ENCODE results near the gene ADCY1. TPM values are rescaled to one million over a fixed set of nuclear protein-coding genes. Genes with fewer than 3 reads are reported as not detected.

ADCY1 gene
- total and polyA plus RNA-seq, 5 experiments from 2014 or later, result 0.02 to 0.04 TPM; not detected in 3

DNA sequence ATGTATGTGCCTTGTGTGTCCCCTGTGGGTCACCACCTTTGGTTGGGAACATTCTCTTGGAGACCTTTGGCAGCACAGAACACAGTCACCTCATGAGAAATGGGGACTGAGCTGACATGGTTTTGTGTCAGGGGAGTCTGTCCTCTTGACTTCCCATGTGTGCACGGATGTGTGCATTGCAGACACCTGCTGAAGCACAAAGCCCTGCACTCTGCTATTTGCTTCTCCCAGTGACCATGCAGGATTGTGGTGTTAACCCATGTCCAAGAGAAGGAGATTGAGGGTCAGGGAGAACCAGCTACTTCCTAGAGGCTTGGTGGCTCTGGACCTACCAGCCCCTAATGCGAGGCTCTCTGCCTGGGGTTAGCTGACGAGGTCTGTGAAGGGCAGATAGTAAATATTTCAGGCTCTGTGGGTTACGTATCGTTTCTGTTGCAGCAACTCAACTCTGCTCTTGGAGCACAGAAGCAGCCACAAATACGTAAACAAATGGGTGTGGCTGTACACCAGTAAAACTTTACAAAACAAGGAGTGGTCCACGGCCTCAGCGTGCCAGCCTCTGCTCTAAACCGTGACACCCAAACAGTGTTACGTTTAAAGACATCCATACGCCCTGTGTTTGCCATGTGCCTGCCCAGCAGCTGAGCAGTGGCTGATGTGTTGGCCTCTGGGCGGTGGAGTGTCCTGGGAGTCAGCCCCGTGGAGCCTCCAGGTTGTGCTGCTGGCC lies 51.7 kb downstream of the ADCY1 start:
- H3K4me1 Mint-ChIP-seq, result peaks cover 0 to 3% (median 0%) of the 10 kb centered on the region in 4 donors
- peaks cover 0 to 24% (median 3%) of the 10 kb centered on the region in 5 donors for H3K27me3 Mint-ChIP-seq
- H3K27ac Mint-ChIP-seq, result no peak overlapping the region
- no peaks in the 10 kb centered on the region for H3K36me3 Mint-ChIP-seq
- no peak overlapping the region for H3K4me3 Mint-ChIP-seq
- DNase-seq (no peak), ATAC-seq (no peak)
- peaks cover 0 to 20% (median 3%) of the 10 kb centered on the region in 9 donors for H3K9me3 Mint-ChIP-seq
- POLR2A ChIA-PET, result no interaction called here

DNA sequence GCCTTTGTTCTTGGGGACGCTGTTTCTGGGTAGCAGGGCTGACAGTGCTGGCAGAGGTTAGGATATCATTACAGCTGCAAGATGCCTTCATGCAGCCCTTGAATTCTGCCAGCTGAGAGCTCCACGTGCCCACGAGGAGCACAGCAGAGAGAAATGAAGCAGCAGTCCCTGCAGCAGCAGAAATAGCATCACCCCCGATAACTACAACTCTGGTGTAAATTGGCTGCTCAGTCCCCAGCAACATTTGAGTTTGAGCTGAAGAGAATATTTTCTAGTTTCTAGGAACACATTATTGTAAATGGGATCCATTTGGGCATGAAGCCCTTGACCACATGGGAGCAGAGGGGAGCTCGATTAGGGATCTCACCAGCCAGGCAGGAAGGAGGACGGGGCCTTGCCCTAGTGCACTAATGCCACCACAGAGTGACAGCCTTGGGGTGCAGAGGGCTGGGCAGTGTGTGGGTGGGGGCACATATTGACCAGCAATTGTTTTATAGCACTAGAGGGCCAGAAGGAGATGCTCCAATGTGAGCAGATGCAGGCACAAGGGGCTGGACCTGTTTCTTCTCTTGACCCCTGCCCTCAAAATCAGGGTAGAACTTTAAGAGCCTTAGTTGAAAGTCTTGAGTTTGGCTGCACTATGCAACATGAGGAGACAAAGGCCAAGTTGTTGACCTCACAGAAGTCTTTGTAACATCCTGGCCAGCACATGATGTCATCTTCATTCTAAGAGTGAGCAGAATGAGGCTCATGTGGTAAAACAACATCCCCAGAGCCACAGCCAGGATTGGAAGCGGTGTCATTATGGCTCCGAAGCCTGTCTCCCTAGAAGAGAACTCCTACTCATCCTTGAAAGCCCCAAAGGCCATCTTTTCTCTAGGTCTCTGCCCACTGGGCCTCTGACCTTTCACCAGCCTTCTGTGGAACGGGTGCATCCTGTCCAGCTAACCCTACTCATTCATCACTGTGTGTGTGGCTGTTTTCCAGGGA lies 52.6 kb downstream of the ADCY1 start:
- POLR2A ChIA-PET, result no interaction called here
- no peak for ATAC-seq
- peaks cover 0 to 3% (median 0%) of the 10 kb centered on the region in 4 donors for H3K4me1 Mint-ChIP-seq

DNA sequence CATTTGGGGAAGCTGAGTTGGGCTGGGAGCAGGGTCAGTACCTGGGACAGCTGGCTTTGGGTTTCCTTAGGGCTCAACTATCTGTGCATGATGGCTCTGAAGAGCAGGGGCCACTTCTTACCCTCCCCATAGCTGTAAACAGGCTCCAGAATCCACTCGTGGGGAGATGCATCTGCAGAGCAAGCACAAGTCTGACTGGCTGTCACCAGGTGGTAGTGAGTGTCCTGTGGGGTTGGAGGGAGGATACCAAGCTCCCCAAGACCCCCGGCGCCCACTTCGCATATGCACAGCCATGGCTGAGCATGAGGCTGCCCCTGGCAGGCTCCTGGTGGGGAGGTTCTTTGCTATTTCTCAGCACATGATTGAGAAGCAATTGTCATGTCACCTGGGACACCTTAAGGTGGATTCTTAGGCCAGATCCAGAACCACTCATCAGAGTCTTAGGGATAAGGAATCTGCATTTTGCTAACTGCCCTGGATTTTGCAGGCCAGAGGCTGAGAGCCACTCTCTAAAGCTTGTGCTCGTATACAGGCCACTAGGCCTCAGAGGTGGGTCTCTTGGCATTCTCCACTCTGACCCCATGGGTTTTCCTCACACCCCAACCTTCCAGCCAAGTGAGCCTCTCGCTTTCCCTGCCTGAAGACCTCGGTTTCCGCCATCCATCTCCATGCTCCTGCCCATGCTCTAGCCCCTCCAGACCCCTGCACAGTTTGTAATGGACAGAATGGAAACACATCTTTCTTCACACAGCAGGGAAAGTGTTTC lies 53.7 kb downstream of the ADCY1 start:
- H3K27me3 Mint-ChIP-seq, result peaks cover 0 to 24% (median 3%) of the 10 kb centered on the region in 5 donors
- H3K4me3 Mint-ChIP-seq, result no peak overlapping the region
- no peak for DNase-seq
- H3K36me3 Mint-ChIP-seq, result no peaks in the 10 kb centered on the region
- H3K4me1 Mint-ChIP-seq, result peaks cover 0 to 3% (median 0%) of the 10 kb centered on the region in 4 donors
- no peak for ATAC-seq
- POLR2A ChIA-PET, result no interaction called here
- H3K9me3 Mint-ChIP-seq, result peaks cover 0 to 12% (median 2%) of the 10 kb centered on the region in 9 donors
- no peak overlapping the region for H3K27ac Mint-ChIP-seq

More for the DNA sequence above, 52.6 kb downstream of the ADCY1 start:
- Mint-ChIP-seq H3K27me3 (peaks cover 0 to 24% (median 3%) of the 10 kb centered on the region in 5 donors), H3K36me3 (no peaks in the 10 kb centered on the region), H3K4me3 (no peak overlapping the region), H3K27ac (no peak overlapping the region), H3K9me3 (peaks cover 0 to 14% (median 2%) of the 10 kb centered on the region in 9 donors)
- DNase-seq, result no peak

DNA sequence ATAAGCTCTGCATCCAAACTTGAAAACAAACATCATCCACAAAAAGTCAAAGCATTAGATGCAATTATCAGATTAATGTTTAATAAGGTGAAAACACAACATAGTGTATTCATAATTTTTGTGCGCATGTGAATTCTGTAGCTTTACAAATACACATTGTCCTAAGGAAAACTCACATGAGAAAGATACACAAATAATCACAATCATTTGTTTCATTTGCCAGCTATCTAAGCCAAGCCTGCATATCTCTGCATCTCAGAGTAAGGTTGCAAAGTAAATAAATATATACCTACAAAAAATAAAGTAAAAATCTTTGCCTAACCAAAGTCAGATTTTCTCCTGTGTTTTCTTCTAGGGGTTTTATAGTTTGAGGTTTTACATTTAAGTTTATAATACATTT lies 57.4 kb downstream of the ADCY1 start:
- no peaks in the 10 kb centered on the region for H3K4me1 Mint-ChIP-seq
- H3K9me3 Mint-ChIP-seq, result peaks cover 0 to 12% (median 2%) of the 10 kb centered on the region in 9 donors
- peaks cover 0 to 1% (median 0%) of the 10 kb centered on the region in 5 donors for H3K27me3 Mint-ChIP-seq
- DNase-seq (no peak), ATAC-seq (no peak)
- no peaks in the 10 kb centered on the region for H3K36me3 Mint-ChIP-seq
- H3K27ac Mint-ChIP-seq, result no peak overlapping the region
- POLR2A ChIA-PET, result no interaction called here
- no peak overlapping the region for H3K4me3 Mint-ChIP-seq

DNA sequence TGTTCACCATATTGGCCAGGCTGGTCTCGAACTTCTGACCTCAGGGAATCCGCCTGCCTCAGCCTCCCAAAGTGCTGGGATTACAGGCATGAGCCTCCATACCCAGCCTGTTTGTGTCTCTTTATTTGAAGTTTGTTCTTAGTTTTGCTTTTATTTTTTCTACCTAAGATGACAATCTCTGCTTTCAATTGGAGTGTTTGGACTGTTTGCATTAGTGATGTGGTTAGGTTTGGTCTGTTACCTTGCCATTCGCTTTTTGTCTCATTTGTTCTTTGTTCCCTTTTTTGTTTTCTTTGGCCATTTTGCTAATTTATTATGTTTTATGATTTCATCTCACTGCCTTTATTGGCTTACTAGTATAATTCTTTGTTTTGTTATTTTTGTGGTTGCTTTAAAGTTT lies 62.6 kb downstream of the ADCY1 start:
- H3K27ac Mint-ChIP-seq, result no peak overlapping the region
- POLR2A ChIA-PET, result no interaction called here
- no peak for ATAC-seq
- no peaks in the 10 kb centered on the region for H3K4me1 Mint-ChIP-seq
- H3K36me3 Mint-ChIP-seq, result no peaks in the 10 kb centered on the region
- peaks cover 4 to 10% (median 5%) of the 10 kb centered on the region in 5 donors for H3K27me3 Mint-ChIP-seq
- H3K4me3 Mint-ChIP-seq, result no peak overlapping the region
- DNase-seq, result no peak
- no peaks in the 10 kb centered on the region for H3K9me3 Mint-ChIP-seq

DNA sequence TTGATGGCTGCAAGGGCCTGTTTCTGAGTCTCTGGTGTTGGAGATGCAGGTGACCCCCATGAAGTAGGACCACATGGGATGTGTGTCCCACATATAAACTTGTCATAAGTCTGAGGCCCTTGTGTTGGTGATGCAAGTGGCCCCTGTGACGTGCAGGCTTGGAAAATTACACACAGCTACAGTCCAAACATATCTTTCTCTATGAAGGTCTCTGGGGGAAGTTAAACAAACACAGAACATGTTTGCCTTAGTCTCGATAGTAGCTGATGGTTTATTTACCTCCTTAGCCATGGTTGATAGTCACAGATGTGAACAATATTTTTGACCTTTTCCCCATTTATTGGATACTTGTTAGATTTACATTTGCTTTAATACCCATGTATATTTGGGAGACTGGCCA lies 64.7 kb downstream of the ADCY1 start:
- H3K27ac Mint-ChIP-seq, result no peak overlapping the region
- POLR2A ChIA-PET, result no interaction called here
- H3K4me1 Mint-ChIP-seq, result no peaks in the 10 kb centered on the region
- DNase-seq (no peak), ATAC-seq (no peak)
- H3K36me3 Mint-ChIP-seq, result no peaks in the 10 kb centered on the region
- peaks cover 4 to 13% (median 7%) of the 10 kb centered on the region in 5 donors for H3K27me3 Mint-ChIP-seq
- no peaks in the 10 kb centered on the region for H3K9me3 Mint-ChIP-seq
- H3K4me3 Mint-ChIP-seq, result no peak overlapping the region

DNA sequence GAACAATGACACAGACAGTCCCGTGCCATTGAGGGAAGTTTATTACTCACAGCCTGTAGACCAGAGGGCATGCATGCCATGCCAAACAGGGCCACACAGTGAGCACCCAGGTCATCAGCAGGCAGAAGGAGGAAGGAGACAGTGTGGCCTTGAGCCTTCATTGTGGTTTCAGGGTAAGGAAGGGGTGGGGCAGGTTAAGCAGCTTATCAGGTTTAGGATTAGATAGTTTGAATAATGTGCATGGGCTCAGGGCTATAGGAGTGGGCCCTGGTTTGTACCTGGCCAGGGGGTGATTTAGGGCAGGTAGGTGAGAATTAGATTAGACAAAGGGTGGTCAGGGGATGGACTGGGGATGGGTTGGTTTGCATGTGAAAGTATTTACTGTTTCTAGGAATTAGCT lies 67.9 kb downstream of the ADCY1 start:
- Mint-ChIP-seq H3K27ac (no peak overlapping the region), H3K4me3 (peak overlapping the region in 1 of 10 donors; percentile 56), H3K27me3 (peaks cover 4 to 20% (median 7%) of the 10 kb centered on the region in 5 donors), H3K4me1 (no peaks in the 10 kb centered on the region), H3K9me3 (no peaks in the 10 kb centered on the region), H3K36me3 (no peaks in the 10 kb centered on the region)
- no peak for DNase-seq
- POLR2A ChIA-PET, result no interaction called here
- no peak for ATAC-seq

DNA sequence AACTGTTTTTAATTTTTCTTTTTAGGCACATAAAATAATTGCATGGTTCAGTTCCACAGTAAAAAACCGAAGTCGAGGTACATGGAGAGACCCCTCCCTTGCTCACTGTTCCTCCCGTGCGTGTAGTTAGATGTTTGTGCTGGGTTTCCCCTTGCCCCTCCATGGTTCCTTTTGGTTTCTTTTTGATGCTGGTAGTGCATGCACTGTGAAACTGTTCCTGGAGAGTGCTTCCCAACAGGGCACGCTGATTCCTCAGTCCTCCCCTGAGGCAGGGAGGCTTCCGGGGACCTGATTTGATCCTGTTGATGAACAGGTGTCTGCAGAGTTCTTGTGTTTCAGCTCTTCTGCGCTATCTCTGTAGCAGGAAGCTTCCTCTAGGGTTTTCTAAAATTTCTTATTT lies 69.5 kb downstream of the ADCY1 start:
- Mint-ChIP-seq H3K4me1 (no peaks in the 10 kb centered on the region), H3K27ac (no peak overlapping the region), H3K36me3 (no peaks in the 10 kb centered on the region), H3K27me3 (peaks cover 2 to 20% (median 6%) of the 10 kb centered on the region in 5 donors), H3K4me3 (no peak overlapping the region), H3K9me3 (no peaks in the 10 kb centered on the region)
- DNase-seq (no peak), ATAC-seq (no peak)
- POLR2A ChIA-PET, result no interaction called here

DNA sequence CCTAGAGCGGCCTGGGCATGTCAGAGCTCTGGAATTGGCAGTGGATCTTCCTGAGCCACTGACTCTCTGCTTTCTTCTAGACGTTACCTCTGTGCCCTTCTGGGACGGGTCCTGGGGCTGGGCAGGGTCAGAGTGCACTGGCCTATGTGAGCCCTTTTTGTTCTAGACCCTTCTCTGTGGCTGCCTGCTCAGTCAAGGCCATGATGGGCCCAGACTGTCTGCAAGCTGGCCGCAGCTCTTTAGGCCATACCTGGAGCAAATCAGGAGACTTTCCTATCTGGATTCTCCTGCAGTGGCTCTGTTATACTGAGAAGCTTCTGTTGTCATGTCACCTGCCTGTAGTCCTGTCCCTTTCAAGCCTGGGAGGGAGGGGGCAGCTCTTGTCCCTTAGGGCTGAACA lies 70.1 kb downstream of the ADCY1 start:
- ATAC-seq (no peak), DNase-seq (no peak)
- H3K9me3 Mint-ChIP-seq, result no peaks in the 10 kb centered on the region
- POLR2A ChIA-PET, result no interaction called here
- no peaks in the 10 kb centered on the region for H3K4me1 Mint-ChIP-seq
- H3K4me3 Mint-ChIP-seq, result no peak overlapping the region
- no peak overlapping the region for H3K27ac Mint-ChIP-seq
- peaks cover 2 to 20% (median 5%) of the 10 kb centered on the region in 5 donors for H3K27me3 Mint-ChIP-seq
- H3K36me3 Mint-ChIP-seq, result no peaks in the 10 kb centered on the region

DNA sequence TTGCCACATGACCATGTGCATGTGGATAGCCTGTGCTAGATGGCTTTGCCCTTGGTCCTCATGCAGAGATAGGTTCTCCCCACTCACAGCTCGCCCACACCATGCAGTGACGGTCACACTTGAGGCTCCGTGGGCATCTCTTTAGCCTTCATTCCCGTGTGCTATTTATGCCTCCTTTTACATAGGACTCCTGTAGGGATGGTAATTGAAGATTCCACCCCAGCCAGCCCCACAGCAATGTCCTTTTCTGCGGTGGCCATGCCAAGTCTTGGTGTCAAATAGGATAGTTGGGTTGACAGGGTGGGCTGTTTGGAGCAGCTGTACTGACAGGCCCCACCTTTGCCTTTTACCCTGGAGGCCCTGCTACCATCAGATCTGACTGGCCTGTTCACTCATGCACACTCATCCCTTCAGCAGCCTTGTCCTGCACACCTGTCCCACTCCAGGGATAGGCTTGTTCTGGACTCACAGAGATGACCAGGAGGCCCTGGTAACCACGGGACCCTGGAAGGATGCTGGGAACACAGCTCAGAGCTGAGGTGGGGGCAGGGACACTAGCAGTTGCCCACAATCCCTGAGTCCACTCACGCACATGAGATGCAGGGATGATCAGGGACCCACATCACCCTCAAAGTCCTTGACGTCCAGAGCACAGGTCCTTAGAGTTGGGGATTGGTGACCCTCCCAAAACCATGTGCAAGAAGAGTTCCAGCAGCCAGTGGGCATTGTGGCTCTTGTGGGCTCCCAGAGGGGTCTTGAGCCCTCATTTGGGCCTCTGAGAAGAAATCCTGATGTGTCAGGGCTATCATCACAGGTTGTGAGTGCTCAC lies 71.2 kb downstream of the ADCY1 start:
- H3K27ac Mint-ChIP-seq, result no peak overlapping the region
- DNase-seq, result no peak
- H3K27me3 Mint-ChIP-seq, result peaks cover 2 to 10% (median 4%) of the 10 kb centered on the region in 5 donors
- no peak overlapping the region for H3K4me3 Mint-ChIP-seq
- no peaks in the 10 kb centered on the region for H3K4me1 Mint-ChIP-seq
- no peaks in the 10 kb centered on the region for H3K9me3 Mint-ChIP-seq
- POLR2A ChIA-PET, result no interaction called here
- H3K36me3 Mint-ChIP-seq, result no peaks in the 10 kb centered on the region
- no peak for ATAC-seq

DNA sequence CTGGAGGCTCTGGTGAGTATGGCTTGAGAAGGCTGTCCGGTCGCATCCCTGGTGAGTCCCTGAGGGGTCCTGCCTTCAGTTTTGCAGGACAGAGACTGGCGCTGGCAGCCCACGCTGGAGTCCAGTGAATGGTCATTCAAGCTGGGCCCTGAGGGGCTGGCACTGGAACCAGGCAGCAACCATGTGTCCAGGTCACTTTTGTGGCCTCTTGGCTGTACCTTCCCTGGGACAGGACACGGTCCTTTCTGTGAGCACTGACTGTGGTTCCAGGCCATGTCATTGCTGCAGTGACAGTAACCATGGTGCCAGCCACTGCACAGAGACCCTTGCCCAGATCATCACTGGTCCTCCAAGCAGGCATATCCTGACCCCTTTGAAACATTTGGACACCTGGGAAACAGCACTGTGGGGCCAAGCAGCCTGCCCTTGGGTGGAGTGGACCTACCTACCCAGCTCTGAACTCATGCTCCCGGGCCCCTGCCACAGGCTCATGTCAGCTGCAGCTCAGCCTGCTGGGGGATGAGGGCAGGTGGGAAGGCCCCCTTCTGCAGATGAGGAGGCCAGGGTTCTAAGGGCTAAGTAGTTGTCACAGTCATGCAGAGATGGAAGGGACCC lies 72.1 kb downstream of the ADCY1 start:
- Mint-ChIP-seq H3K27me3 (peaks cover under 1 to 10% (median 3%) of the 10 kb centered on the region in 5 donors), H3K9me3 (no peaks in the 10 kb centered on the region), H3K4me3 (no peak overlapping the region), H3K36me3 (no peaks in the 10 kb centered on the region), H3K4me1 (peaks cover 0 to 5% (median 0%) of the 10 kb centered on the region in 4 donors), H3K27ac (no peak overlapping the region)
- DNase-seq, result no peak
- ATAC-seq, result no peak
- POLR2A ChIA-PET, result no interaction called here
